PFSK-1 (cell line): Measurements from ENCODE around the gene COL11A2.

Experiments
- POLR2AphosphoS5 ChIP-seq: IDR thresholded peaks from 2 replicates; pipeline ENCODE4 v1.6.1; 2012; ENCODE audit warnings: low read depth, mild to moderate bottlenecking, control low read depth, low read length, moderate library complexity
- TAF1 ChIP-seq: IDR thresholded peaks from 2 replicates; pipeline ENCODE4 v1.6.1; 2012; ENCODE audit warnings: low read length, control low read depth, borderline replicate concordance; ENCODE audit not compliant: insufficient read depth

GRCh38 chr6:33116841-33117711 is 75.2 kb downstream of the COL11A2 start:
- TF ChIP-seq POLR2AphosphoS5, result no peak
- no peak for TF ChIP-seq TAF1
